Nephron (organoid): ENCODE results near the gene USP22.
A peak's percentile ranks its signal among the peaks of the same experiment; 100 is the strongest.
"Not testable (repeated sequence)": the region's sequence is repeated elsewhere in the genome, so short reads cannot be mapped to it uniquely, and the experiment has no call there.

ENCODE experiments used
- H3K27ac Mint-ChIP-seq, 3 experiments: 2 replicates each; pipeline ENCODE4 v1.8.0; 2020; ENCODE audit warnings: mixed read lengths in 3 of 3, mild to moderate bottlenecking in 2 of 3, moderate library complexity in 1 of 3
- H3K27me3 Mint-ChIP-seq: 2 replicates; pipeline ENCODE4 v1.8.0; 2021; ENCODE audit warnings: low read depth, mild to moderate bottlenecking, moderate library complexity, mixed read lengths
- H3K36me3 Mint-ChIP-seq: 2 replicates; pipeline ENCODE4 v1.8.0; 2020; ENCODE audit warnings: low read depth, mixed read lengths
- H3K4me1 Mint-ChIP-seq: 2 replicates; pipeline ENCODE4 v1.8.0; 2020; ENCODE audit warnings: mixed read lengths
- H3K4me3 Mint-ChIP-seq, 3 experiments: 2 replicates each; pipeline ENCODE4 v1.8.0; 2020; ENCODE audit warnings: mild to moderate bottlenecking in 3 of 3, mixed read lengths in 3 of 3, moderate library complexity in 2 of 3
- H3K9me3 Mint-ChIP-seq: 2 replicates; pipeline ENCODE4 v1.8.0; 2020; ENCODE audit warnings: mixed read lengths
- CTCF ChIP-seq, 3 experiments: fragments of 200-600 bp; sonication (generic); IDR thresholded peaks; one replicate each; pipeline ENCODE4 v1.5.0; 2021; ENCODE audit warnings: antibody characterized with exemption in 3 of 3; ENCODE audit not compliant: unreplicated experiment in 3 of 3

USP22 gene

DNA sequence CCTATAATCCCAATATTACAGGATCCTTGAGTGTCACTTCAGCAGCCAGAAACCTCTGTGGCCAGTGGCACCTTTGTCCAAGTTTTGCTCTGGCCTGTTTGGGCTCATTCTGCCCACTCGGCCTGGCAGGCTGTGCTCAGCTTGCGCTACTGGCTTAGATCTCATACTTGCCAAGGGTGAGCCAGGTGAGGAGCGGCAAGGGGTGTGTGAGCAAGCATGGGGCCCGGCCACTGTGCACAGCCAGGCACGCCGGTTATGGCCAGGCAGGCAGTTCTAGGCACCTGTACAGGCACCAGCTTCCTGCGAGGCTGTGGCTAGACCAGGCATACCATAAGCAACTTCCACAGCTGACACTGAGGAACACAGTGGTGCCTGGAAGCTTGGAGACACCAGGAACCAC lies 16.9 kb upstream of the USP22 start:
- TF ChIP-seq CTCF (IDR thresholded peaks at IDR 0.05; ENCODE audit: unreplicated experiment in 3 of 3): no peak
- no peak overlapping the region for H3K27ac Mint-ChIP-seq
- no peak overlapping the region for H3K4me3 Mint-ChIP-seq
- H3K36me3 Mint-ChIP-seq: no peaks in the 10 kb centered on the region
- no peaks in the 10 kb centered on the region for H3K4me1 Mint-ChIP-seq
- no peaks in the 10 kb centered on the region for H3K27me3 Mint-ChIP-seq
- no peaks in the 10 kb centered on the region for H3K9me3 Mint-ChIP-seq

DNA sequence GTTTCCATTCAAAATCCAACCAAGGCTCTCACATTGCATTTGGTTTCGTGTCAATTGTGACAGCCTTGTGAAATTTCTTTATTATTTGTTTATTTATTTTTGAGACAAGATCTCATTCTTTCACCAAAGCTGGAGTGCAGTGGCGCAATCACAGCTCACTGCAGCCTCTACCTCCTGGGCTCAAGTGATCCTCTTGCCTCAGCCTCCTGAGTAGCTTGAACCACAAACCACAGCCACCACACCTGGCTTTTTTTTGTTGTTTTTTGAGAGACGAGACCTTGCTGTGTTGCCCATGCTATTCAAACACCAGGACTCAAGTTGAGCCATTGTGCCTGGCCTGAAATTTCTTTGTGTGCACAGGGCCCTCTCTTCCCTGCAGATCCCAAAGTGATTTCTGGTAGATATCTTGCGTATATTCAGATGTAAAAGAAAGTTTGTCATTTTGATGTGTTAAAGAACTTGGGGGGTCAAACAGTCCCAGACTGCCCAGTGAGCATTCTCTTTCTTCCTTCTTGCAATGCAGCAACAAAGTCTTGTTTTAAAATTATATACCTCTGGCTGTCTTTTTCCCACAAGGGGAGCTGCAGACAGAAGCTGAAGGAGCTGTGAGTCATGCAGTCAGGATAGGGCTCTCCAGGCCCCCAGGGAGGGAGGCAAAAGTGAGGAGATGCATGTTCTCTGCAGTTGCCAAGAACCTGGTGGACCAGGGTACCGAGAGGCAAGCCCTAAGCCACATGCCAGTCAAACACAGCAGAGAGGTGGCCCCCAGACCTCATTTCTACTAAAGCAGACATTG lies 15.5 kb upstream of the USP22 start:
- Mint-ChIP-seq H3K4me3 (no peak overlapping the region), H3K27ac (no peak overlapping the region), H3K9me3 (no peaks in the 10 kb centered on the region), H3K27me3 (no peaks in the 10 kb centered on the region), H3K36me3 (no peaks in the 10 kb centered on the region), H3K4me1 (no peaks in the 10 kb centered on the region)
- no peak for TF ChIP-seq CTCF (IDR thresholded peaks at IDR 0.05; ENCODE audit: unreplicated experiment in 3 of 3)

DNA sequence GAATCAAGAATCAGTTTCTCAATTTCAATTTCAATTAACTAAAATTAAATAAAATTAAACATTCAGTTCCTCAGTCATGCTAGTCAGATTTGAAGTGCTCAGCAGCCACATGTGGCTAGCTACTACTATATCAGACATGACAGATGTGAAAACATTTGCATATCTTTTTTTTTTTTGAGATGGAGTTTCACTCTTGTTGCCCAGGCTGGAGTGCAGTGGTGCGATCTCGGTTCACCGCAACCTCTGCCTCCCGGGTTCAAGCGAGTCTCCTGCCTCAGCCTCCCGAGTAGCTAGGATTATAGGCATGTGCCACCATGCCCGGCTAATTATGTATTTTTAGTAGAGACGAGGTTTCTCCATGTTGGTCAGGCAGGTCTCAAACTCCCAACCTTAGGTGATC lies 10.2 kb upstream of the USP22 start:
- not testable (repeated sequence) for H3K4me3 Mint-ChIP-seq, H3K4me1 Mint-ChIP-seq, H3K36me3 Mint-ChIP-seq, H3K27me3 Mint-ChIP-seq, H3K27ac Mint-ChIP-seq, H3K9me3 Mint-ChIP-seq

DNA sequence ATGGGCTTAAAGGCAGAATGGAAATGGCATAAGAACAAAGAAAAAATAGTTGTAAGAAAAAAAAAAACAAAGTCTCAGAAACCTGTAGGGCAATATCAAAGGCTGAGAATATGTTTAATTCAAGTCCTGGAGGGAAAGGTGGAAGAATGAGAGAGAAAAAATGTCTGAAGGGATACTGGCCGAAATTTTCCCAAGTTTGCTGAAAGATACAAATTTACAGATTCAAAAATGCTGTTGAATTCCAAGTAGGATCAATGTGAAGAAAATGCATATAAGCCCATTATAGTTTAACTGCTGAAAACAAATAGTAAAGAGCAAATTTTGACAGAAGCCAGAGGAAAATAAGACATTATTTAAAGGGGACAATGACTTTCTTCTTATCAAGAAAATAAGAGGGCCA lies 6.6 kb upstream of the USP22 start:
- Mint-ChIP-seq H3K27me3 (no peaks in the 10 kb centered on the region), H3K4me3 (no peak overlapping the region), H3K9me3 (peaks cover 8% of the 10 kb centered on the region), H3K4me1 (peaks cover under 1% of the 10 kb centered on the region), H3K36me3 (peaks cover 4% of the 10 kb centered on the region), H3K27ac (no peak overlapping the region)
- no peak for TF ChIP-seq CTCF (IDR thresholded peaks at IDR 0.05; ENCODE audit: unreplicated experiment in 3 of 3)

- Mint-ChIP-seq H3K9me3 (peaks cover 8% of the 10 kb centered on the region), H3K36me3 (peaks cover 4% of the 10 kb centered on the region)
Observed at GRCh38 chr17:21046216-21046615, 3.4 kb upstream of the USP22 start.

DNA sequence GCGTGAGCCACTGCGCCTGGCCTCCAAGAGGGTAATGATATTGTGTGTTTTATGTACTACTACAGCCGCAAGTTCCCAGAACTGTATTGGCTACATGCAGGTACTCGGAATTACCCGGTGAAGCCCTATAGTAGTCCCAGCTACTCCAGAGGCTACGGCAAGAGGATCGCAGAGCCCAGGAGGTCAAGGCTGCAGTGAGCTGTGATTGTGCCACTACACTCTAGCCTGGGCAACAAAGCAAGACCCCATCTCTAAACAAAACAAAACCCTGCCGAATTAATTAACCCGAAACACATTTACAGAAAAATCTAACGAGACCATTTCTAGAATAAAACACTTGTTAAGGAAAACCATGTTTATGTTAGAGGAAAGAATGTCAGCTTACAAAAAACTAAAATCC lies 2.2 kb upstream of the USP22 start:
- peaks cover 8% of the 10 kb centered on the region for H3K9me3 Mint-ChIP-seq
- H3K36me3 Mint-ChIP-seq: peaks cover 4% of the 10 kb centered on the region
- peaks cover 17% of the 10 kb centered on the region for H3K4me1 Mint-ChIP-seq
- H3K27me3 Mint-ChIP-seq: no peaks in the 10 kb centered on the region
- no peak for TF ChIP-seq CTCF (IDR thresholded peaks at IDR 0.05; ENCODE audit: unreplicated experiment in 3 of 3)
- peak overlapping the region; percentile 60 to 79 (median 65) for H3K4me3 Mint-ChIP-seq
- peak overlapping the region; percentile 85 to 99 (median 98) for H3K27ac Mint-ChIP-seq

More at GRCh38 chr17:21046216-21046615, 3.4 kb upstream of the USP22 start:
- no peak for TF ChIP-seq CTCF (IDR thresholded peaks at IDR 0.05; ENCODE audit: unreplicated experiment in 3 of 3)
- Mint-ChIP-seq H3K27ac (no peak overlapping the region), H3K27me3 (no peaks in the 10 kb centered on the region), H3K4me3 (no peak overlapping the region), H3K4me1 (peaks cover 11% of the 10 kb centered on the region)
